H1 (cell line): ENCODE data around the gene RCOR2.

Experiments
- EZH2 ChIP-seq: fragments of 200-600 bp; sonication (generic); IDR thresholded peaks from 2 replicates; pipeline ENCODE4 v1.7.1; 2012; ENCODE audit warnings: low read depth, mild to moderate bottlenecking, moderate library complexity, low read length, inconsistent platforms; ENCODE audit not compliant: severe bottlenecking
- MAFK ChIP-seq: IDR thresholded peaks from 2 replicates; pipeline ENCODE4 v1.6.1; 2012; ENCODE audit warnings: low read depth, mild to moderate bottlenecking, improper control_type of control experiment, low read length
- POLR2A ChIP-seq, 2 experiments: IDR thresholded peaks; 1 replicate in 1 of 2; 2 replicates in 1 of 2; pipeline ENCODE4 v1.6.1; 2011; ENCODE audit warnings: low read depth in 2 of 2, low read length in 2 of 2, mild to moderate bottlenecking in 2 of 2; ENCODE audit errors: control extremely low read depth in 1 of 2
- POLR2AphosphoS5 ChIP-seq: IDR thresholded peaks from 2 replicates; pipeline ENCODE4 v1.6.1; 2011; ENCODE audit warnings: low read depth, low read length
- RAD21 ChIP-seq, 2 experiments: IDR thresholded peaks in 1 of 2; conservative IDR thresholded peaks in 1 of 2; 2 replicates each; pipeline ENCODE4 v1.6.1; 2011; ENCODE audit warnings: low read depth in 2 of 2, low read length in 2 of 2, improper control_type of control experiment in 1 of 2, inconsistent platforms in 1 of 2, mild to moderate bottlenecking in 1 of 2, moderate library complexity in 1 of 2
- SIN3A ChIP-seq, 2 experiments: IDR thresholded peaks in 1 of 2; conservative IDR thresholded peaks in 1 of 2; 2 replicates each; pipeline ENCODE4 v1.6.1; 2011 to 2012; ENCODE audit warnings: low read length in 2 of 2, improper control_type of control experiment in 1 of 2, low read depth in 1 of 2, mild to moderate bottlenecking in 1 of 2
- TF ChIP-seq, protein P1 (sequence below), 3 experiments: IDR thresholded peaks; 1 replicate in 2 of 3; 2 replicates in 1 of 3; pipeline versions ENCODE4 v1.5.1 to v1.6.1; 2011; ENCODE audit warnings: low read length in 3 of 3, mild to moderate bottlenecking in 3 of 3, inconsistent platforms in 2 of 3, low read depth in 1 of 3, moderate library complexity in 1 of 3; ENCODE audit not compliant: insufficient read depth in 1 of 3; ENCODE audit errors: control extremely low read depth in 1 of 3
- TF ChIP-seq, protein P2 (sequence below): IDR thresholded peaks from 2 replicates; pipeline ENCODE4 v1.6.1; 2011; ENCODE audit warnings: low read length, improper control_type of control experiment
- TF ChIP-seq, protein P3 (sequence below): IDR thresholded peaks from 2 replicates; pipeline ENCODE4 v1.6.1; 2012; ENCODE audit warnings: low read length, inconsistent platforms

DNA sequence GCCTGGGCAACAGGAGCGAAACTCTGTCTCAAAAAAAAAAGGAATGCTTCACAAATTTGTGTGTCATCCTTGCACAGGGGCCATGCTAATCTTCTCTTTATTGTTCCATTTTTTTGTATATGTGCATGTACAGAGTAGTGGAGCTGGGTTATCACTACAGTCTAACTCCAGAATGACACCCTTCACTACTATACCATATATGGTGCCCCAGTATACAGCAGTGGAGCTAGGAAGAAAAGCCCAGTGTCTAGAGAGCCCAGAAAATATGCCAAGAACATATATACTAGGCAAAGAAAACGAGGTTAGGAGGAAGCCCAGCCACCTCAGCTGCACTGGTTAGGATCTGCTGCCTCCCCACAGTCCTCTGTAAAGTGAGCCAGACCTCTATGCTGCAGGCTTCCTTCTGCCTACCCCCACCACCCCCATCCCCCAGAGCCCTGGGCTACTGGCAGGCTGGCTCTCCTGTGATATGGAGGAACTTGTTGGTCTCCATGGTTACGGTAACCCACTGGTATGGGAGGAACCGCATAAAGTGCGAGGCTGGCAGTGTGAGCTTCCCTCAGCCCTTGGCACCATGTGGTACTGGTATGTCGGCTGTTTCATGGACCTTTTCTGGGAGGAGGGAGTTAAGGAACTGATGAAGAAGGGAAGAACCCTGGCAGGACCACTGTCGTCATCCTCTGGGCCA, 34.3 kb downstream of the RCOR2 start:
- TF ChIP-seq MAFK (no peak), POLR2A (IDR thresholded peaks at IDR 0.05; ENCODE audit: control extremely low read depth in 1 of 2, low read depth in 2 of 2, low read length in 2 of 2) (no peak; a peak in 1 of 3 replicates), SIN3A (conservative IDR thresholded peaks at IDR 0.05 in 1 of 2, IDR thresholded peaks at IDR 0.05 in 1 of 2; ENCODE audit: low read depth in 1 of 2, low read length in 2 of 2) (peak in 1 of 2 experiments; percentile 68; a peak in 1 of 4 replicates), RAD21 (IDR thresholded peaks at IDR 0.05 in 1 of 2, conservative IDR thresholded peaks at IDR 0.05 in 1 of 2; ENCODE audit: low read depth in 2 of 2, low read length in 2 of 2) (0 out of 4 replicates have a peak, but pooled peaks of 1 of the 2 experiments have one; percentile 3), POLR2AphosphoS5 (peak; percentile 49; the same call in 1 of the 2 replicates), EZH2 (no peak)
- TF ChIP-seq, protein P1, sequence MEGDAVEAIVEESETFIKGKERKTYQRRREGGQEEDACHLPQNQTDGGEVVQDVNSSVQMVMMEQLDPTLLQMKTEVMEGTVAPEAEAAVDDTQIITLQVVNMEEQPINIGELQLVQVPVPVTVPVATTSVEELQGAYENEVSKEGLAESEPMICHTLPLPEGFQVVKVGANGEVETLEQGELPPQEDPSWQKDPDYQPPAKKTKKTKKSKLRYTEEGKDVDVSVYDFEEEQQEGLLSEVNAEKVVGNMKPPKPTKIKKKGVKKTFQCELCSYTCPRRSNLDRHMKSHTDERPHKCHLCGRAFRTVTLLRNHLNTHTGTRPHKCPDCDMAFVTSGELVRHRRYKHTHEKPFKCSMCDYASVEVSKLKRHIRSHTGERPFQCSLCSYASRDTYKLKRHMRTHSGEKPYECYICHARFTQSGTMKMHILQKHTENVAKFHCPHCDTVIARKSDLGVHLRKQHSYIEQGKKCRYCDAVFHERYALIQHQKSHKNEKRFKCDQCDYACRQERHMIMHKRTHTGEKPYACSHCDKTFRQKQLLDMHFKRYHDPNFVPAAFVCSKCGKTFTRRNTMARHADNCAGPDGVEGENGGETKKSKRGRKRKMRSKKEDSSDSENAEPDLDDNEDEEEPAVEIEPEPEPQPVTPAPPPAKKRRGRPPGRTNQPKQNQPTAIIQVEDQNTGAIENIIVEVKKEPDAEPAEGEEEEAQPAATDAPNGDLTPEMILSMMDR (IDR thresholded peaks at IDR 0.05; ENCODE audit: control extremely low read depth in 1 of 3, insufficient read depth in 1 of 3, low read depth in 1 of 3, low read length in 3 of 3) = no peak
- TF ChIP-seq, protein P2, sequence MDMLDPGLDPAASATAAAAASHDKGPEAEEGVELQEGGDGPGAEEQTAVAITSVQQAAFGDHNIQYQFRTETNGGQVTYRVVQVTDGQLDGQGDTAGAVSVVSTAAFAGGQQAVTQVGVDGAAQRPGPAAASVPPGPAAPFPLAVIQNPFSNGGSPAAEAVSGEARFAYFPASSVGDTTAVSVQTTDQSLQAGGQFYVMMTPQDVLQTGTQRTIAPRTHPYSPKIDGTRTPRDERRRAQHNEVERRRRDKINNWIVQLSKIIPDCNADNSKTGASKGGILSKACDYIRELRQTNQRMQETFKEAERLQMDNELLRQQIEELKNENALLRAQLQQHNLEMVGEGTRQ = no peak
- TF ChIP-seq, protein P3, sequence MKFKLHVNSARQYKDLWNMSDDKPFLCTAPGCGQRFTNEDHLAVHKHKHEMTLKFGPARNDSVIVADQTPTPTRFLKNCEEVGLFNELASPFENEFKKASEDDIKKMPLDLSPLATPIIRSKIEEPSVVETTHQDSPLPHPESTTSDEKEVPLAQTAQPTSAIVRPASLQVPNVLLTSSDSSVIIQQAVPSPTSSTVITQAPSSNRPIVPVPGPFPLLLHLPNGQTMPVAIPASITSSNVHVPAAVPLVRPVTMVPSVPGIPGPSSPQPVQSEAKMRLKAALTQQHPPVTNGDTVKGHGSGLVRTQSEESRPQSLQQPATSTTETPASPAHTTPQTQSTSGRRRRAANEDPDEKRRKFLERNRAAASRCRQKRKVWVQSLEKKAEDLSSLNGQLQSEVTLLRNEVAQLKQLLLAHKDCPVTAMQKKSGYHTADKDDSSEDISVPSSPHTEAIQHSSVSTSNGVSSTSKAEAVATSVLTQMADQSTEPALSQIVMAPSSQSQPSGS = no peak
